KMS-11 (cell line): Measurements from ENCODE around the gene CFAP97D2.
"Not testable (repeated sequence)": the region's sequence is repeated elsewhere in the genome, so short reads cannot be mapped to it uniquely, and the experiment has no call there.

ENCODE experiments used
- H2AFZ ChIP-seq: fragments of 200-600 bp; sonication (generic); 2 replicates; pipeline ENCODE4 v1.6.1; 2016; ENCODE audit warnings: antibody characterized with exemption, mixed run types, low read depth
- H3K27ac ChIP-seq: fragments of 200-600 bp; sonication (generic); 2 replicates; pipeline ENCODE4 v1.6.1; 2016; ENCODE audit warnings: mild to moderate bottlenecking, mixed run types
- H3K27me3 ChIP-seq: fragments of 200-600 bp; sonication (generic); 2 replicates; pipeline ENCODE4 v1.6.1; 2017; ENCODE audit warnings: mild to moderate bottlenecking, low read depth, mixed run types, moderate library complexity; ENCODE audit not compliant: insufficient read depth
- H3K36me3 ChIP-seq: fragments of 200-600 bp; sonication (generic); 2 replicates; pipeline ENCODE4 v1.6.1; 2017; ENCODE audit warnings: mild to moderate bottlenecking, mixed run types; ENCODE audit not compliant: insufficient read depth
- H3K4me1 ChIP-seq: fragments of 200-600 bp; sonication (generic); 2 replicates; pipeline ENCODE4 v1.6.1; 2016; ENCODE audit warnings: mild to moderate bottlenecking, low read depth, mixed run types; ENCODE audit not compliant: poor library complexity, severe bottlenecking
- H3K4me2 ChIP-seq: fragments of 200-600 bp; sonication (generic); 2 replicates; pipeline ENCODE4 v1.7.0; 2016; ENCODE audit warnings: mild to moderate bottlenecking, mixed run types
- H3K4me3 ChIP-seq: fragments of 200-600 bp; sonication (generic); IDR thresholded peaks from 2 replicates; pipeline ENCODE4 v1.6.1; 2017; ENCODE audit warnings: low read depth, low read length, mixed read lengths; ENCODE audit not compliant: insufficient read depth
- H3K79me2 ChIP-seq: fragments of 200-600 bp; sonication (generic); 2 replicates; pipeline ENCODE4 v1.6.1; 2016; ENCODE audit warnings: low read depth, mixed run types; ENCODE audit not compliant: insufficient read depth
- H3K9ac ChIP-seq: fragments of 200-600 bp; sonication (generic); 2 replicates; pipeline ENCODE4 v1.6.1; 2016; ENCODE audit warnings: mild to moderate bottlenecking, mixed run types
- H4K20me1 ChIP-seq: fragments of 200-600 bp; sonication (generic); 2 replicates; pipeline ENCODE4 v1.6.1; 2016; ENCODE audit warnings: mild to moderate bottlenecking, mixed run types; ENCODE audit not compliant: insufficient read depth
- TF ChIP-seq, protein P1 (sequence below): fragments of 200-600 bp; sonication (generic); conservative IDR thresholded peaks from 2 replicates; pipeline ENCODE4 v1.6.1; 2017; ENCODE audit warnings: low read depth, mild to moderate bottlenecking, antibody characterized with exemption, low read length, moderate library complexity, mixed read lengths

CFAP97D2 gene

DNA sequence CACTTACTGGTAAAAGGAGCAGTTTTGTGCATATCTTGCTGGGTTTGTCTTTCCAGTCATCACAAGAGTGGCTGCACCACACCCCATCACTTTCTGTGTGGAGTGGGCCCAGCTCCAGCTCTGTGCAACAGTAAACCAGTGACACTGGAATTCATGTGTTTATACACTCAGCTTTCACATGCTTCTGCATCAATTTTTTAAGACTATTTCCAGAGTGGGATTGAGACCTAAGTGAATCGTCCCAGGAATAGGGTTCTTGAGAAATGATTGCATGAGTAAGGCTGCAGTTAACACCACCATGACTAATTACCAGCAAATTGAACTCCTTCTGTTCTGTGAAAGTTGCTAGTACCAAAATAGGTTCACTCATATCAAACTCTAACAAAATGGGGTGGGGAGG, 5.3 kb upstream of the CFAP97D2 start:
- Histone ChIP-seq H3K9ac (no peak overlapping the region), H3K4me2 (no peak overlapping the region), H3K79me2 (no peaks in the 10 kb centered on the region), H3K27ac (no peak overlapping the region), H3K4me1 (no peaks in the 10 kb centered on the region), H3K36me3 (no peaks in the 10 kb centered on the region), H3K4me3 (no peak overlapping the region), H4K20me1 (no peaks in the 10 kb centered on the region), H3K27me3 (no peaks in the 10 kb centered on the region), H2AFZ (no peak overlapping the region)
- TF ChIP-seq, protein P1, sequence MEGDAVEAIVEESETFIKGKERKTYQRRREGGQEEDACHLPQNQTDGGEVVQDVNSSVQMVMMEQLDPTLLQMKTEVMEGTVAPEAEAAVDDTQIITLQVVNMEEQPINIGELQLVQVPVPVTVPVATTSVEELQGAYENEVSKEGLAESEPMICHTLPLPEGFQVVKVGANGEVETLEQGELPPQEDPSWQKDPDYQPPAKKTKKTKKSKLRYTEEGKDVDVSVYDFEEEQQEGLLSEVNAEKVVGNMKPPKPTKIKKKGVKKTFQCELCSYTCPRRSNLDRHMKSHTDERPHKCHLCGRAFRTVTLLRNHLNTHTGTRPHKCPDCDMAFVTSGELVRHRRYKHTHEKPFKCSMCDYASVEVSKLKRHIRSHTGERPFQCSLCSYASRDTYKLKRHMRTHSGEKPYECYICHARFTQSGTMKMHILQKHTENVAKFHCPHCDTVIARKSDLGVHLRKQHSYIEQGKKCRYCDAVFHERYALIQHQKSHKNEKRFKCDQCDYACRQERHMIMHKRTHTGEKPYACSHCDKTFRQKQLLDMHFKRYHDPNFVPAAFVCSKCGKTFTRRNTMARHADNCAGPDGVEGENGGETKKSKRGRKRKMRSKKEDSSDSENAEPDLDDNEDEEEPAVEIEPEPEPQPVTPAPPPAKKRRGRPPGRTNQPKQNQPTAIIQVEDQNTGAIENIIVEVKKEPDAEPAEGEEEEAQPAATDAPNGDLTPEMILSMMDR: no peak

DNA sequence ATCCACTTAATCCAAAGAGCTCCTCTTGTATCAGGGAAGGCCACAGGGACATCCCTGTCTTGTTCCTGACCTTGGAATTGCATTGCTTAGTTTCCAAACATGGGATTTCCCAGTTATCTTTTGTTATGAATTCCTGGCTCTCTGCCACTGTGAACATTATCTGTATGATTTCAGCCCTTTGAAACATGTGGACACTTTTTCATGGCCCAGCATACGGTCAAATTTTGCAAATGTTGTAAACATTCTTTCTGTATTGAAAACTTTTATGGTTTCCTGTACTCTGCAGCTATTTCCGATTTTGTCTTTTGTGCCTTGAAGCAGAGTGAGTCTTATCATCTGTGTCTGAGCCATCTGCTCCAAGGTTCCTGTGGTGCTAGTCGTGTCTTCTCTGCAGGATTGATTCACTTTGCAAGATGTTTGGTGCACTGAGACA, 4.5 kb upstream of the CFAP97D2 start:
- Histone ChIP-seq H2AFZ (no peak overlapping the region), H3K27ac (no peak overlapping the region), H3K4me3 (no peak overlapping the region), H3K79me2 (no peaks in the 10 kb centered on the region), H4K20me1 (no peaks in the 10 kb centered on the region), H3K9ac (no peak overlapping the region), H3K36me3 (no peaks in the 10 kb centered on the region), H3K4me1 (no peaks in the 10 kb centered on the region), H3K4me2 (no peak overlapping the region), H3K27me3 (no peaks in the 10 kb centered on the region)
- TF ChIP-seq, protein P1: no peak

DNA sequence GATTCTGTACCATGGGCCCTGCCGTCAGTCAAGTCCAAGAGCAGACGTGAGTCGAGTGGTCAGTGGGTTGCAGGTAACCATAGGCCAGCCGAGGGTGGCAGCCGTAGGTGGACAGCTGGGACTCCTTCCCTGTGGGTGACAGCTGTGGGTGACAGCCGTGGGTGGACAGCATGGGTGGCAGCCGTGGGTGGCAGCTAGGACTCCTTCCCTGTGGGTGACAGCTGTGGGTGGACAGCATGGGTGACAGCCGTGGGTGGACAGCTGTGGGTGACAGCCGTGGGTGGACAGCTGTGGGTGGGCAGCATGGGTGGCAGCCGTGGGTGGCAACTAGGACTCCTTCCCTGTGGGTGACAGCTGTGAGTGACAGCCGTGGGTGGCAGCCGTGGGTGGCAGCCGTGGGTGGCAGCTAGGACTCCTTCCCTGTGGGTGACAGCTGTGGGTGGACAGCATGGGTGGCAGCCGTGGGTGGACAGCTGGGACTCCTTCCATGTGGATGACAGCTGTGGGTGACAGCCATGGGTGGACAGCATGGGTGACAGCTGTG, 2.6 kb upstream of the CFAP97D2 start:
- not testable (repeated sequence) for H2AFZ ChIP-seq, H3K36me3 ChIP-seq

DNA sequence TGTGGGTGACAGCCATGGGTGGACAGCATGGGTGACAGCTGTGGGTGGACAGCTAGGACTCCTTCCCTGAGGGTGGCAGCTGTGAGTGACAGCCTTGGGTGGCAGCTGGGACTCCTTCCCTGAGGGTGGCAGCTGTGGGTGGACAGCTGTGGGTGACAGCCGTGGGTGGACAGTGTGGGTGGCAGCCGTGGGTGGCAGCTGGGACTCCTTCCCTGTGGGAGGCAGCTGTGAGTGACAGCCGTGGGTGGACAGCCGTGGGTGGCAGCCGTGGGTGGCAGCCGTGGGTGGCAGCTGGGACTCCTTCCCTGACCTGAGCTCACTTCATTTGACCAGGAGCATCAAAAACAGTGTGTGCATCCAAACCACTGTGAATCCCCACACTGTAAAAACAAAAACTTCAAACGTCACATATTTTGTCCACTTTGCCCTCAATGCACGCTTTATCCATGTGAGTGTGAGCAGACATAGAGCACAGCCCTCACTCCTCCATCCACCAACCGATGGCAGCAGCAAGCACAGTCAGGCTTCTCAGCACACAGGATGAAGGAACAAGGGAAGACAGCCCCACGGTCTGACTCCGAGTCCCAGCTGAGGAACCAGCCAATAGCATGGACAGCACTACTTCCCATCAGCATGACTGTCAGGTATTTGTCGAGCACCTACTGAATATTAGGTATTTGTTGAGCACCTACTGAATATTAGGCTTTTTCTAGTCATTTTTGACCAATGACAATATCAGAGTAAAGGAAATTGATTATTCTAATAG, 1.6 kb upstream of the CFAP97D2 start:
- H3K36me3 ChIP-seq: no peaks in the 10 kb centered on the region
- no peak overlapping the region for H3K9ac ChIP-seq
- no peak overlapping the region for H2AFZ ChIP-seq
- no peaks in the 10 kb centered on the region for H4K20me1 ChIP-seq
- TF ChIP-seq, protein P1: no peak
- H3K4me3 ChIP-seq: no peak overlapping the region
- no peak overlapping the region for H3K4me2 ChIP-seq
- H3K27ac ChIP-seq: no peak overlapping the region
- no peaks in the 10 kb centered on the region for H3K27me3 ChIP-seq
- H3K4me1 ChIP-seq: no peaks in the 10 kb centered on the region
- no peaks in the 10 kb centered on the region for H3K79me2 ChIP-seq

More for the DNA sequence above, 2.6 kb upstream of the CFAP97D2 start:
- H4K20me1 ChIP-seq, H3K27me3 ChIP-seq, H3K79me2 ChIP-seq, H3K4me1 ChIP-seq, H3K27ac ChIP-seq, H3K4me2 ChIP-seq, H3K9ac ChIP-seq, H3K4me3 ChIP-seq: not testable (repeated sequence)
